H9 (cell line): ENCODE measurements around the gene VIPR2. TPM values are rescaled to one million over a fixed set of nuclear protein-coding genes. Genes with fewer than 3 reads are reported as not detected.

Experiments used
- DNase-seq: peaks from one replicate; pipeline ENCODE4 v3.0.0-alpha.2; 2017
- H2AFZ ChIP-seq: one replicate; pipeline ENCODE4 v1.6.1; 2013; ENCODE audit warnings: mild to moderate bottlenecking, low read length, control low read depth, moderate library complexity
- H2AK5ac ChIP-seq: 2 replicates; pipeline ENCODE4 v1.6.1; 2013; ENCODE audit warnings: low read length, control low read depth, mixed read lengths; ENCODE audit not compliant: insufficient read length
- H2BK120ac ChIP-seq: one replicate; pipeline ENCODE4 v1.6.1; 2013; ENCODE audit warnings: low read depth, mild to moderate bottlenecking, low read length, control low read depth, inconsistent platforms; ENCODE audit not compliant: poor library complexity, severe bottlenecking
- H2BK12ac ChIP-seq: 2 replicates; pipeline ENCODE4 v1.6.1; 2013; ENCODE audit warnings: low read length, control low read depth, mixed read lengths, low read depth; ENCODE audit not compliant: insufficient read length
- H2BK15ac ChIP-seq: 2 replicates; pipeline ENCODE4 v1.6.1; 2013; ENCODE audit warnings: low read depth, low read length, control low read depth
- H2BK20ac ChIP-seq: one replicate; pipeline ENCODE4 v1.6.1; 2013; ENCODE audit warnings: low read depth, mild to moderate bottlenecking, low read length, control low read depth, inconsistent platforms; ENCODE audit not compliant: poor library complexity, severe bottlenecking
- H2BK5ac ChIP-seq: 2 replicates; pipeline ENCODE4 v1.6.1; 2013; ENCODE audit warnings: low read length, control low read depth, mixed read lengths; ENCODE audit not compliant: insufficient read length
- H3K14ac ChIP-seq: 2 replicates; pipeline ENCODE4 v1.6.1; 2013; ENCODE audit warnings: low read length, control low read depth; ENCODE audit not compliant: insufficient read depth
- H3K18ac ChIP-seq: 2 replicates; pipeline ENCODE4 v1.6.1; 2013; ENCODE audit warnings: low read depth, mild to moderate bottlenecking, mixed read lengths, low read length, control low read depth; ENCODE audit not compliant: insufficient read length
- H3K23ac ChIP-seq: 2 replicates; pipeline ENCODE4 v1.6.1; 2013; ENCODE audit warnings: low read length, control low read depth, mixed read lengths, low read depth; ENCODE audit not compliant: insufficient read length
- H3K23me2 ChIP-seq: 2 replicates; pipeline ENCODE4 v1.6.1; 2013; ENCODE audit warnings: low read depth, mild to moderate bottlenecking, mixed read lengths, low read length, control low read depth; ENCODE audit not compliant: insufficient read length, poor library complexity, severe bottlenecking
- H3K27ac ChIP-seq: 2 replicates; pipeline ENCODE4 v1.5.1; 2013; ENCODE audit warnings: low read length, control low read depth, mixed read lengths, low read depth; ENCODE audit not compliant: insufficient read length
- H3K27me3 ChIP-seq: 2 replicates; pipeline ENCODE4 v1.6.1; 2013; ENCODE audit warnings: low read length, control low read depth, inconsistent platforms; ENCODE audit not compliant: insufficient read depth
- H3K4ac ChIP-seq: 2 replicates; pipeline ENCODE4 v1.6.1; 2013; ENCODE audit warnings: low read depth, mild to moderate bottlenecking, control low read depth, inconsistent platforms, low read length, moderate library complexity
- H3K4me1 ChIP-seq: 2 replicates; pipeline ENCODE4 v1.6.1; 2013; ENCODE audit warnings: low read length, control low read depth, inconsistent platforms; ENCODE audit not compliant: insufficient read depth
- H3K4me2 ChIP-seq: 2 replicates; pipeline ENCODE4 v1.6.1; 2013; ENCODE audit warnings: low read length, control low read depth, mixed read lengths; ENCODE audit not compliant: insufficient read length, insufficient read depth
- H3K56ac ChIP-seq: 2 replicates; pipeline ENCODE4 v1.6.1; 2013; ENCODE audit warnings: low read depth, mild to moderate bottlenecking, mixed read lengths, low read length, control low read depth; ENCODE audit not compliant: insufficient read length
- H3K79me1 ChIP-seq: 2 replicates; pipeline ENCODE4 v1.6.1; 2013; ENCODE audit warnings: low read depth, mild to moderate bottlenecking, moderate library complexity, low read length, control low read depth, inconsistent platforms; ENCODE audit not compliant: insufficient read depth, poor library complexity, severe bottlenecking
- H3K79me2 ChIP-seq: 2 replicates; pipeline ENCODE4 v1.6.1; 2013; ENCODE audit warnings: low read length, control low read depth, inconsistent platforms; ENCODE audit not compliant: insufficient read depth
- H3K9ac ChIP-seq: 2 replicates; pipeline ENCODE4 v1.6.1; 2013; ENCODE audit warnings: low read length, control low read depth, mixed read lengths; ENCODE audit not compliant: insufficient read length; ENCODE audit errors: extremely low read depth
- H3K9me3 ChIP-seq: one replicate; pipeline ENCODE4 v1.6.1; 2013; ENCODE audit warnings: low read depth, low read length, inconsistent platforms; ENCODE audit not compliant: control insufficient read depth
- H3T11ph ChIP-seq: one replicate; pipeline ENCODE4 v1.6.1; 2013; ENCODE audit warnings: mild to moderate bottlenecking, low read length, control low read depth, inconsistent platforms
- H4K20me1 ChIP-seq: one replicate; pipeline ENCODE4 v1.6.1; 2013; ENCODE audit not compliant: control insufficient read depth, insufficient read length, insufficient read depth
- H4K5ac ChIP-seq: 2 replicates; pipeline ENCODE4 v1.6.1; 2013; ENCODE audit warnings: low read depth, mild to moderate bottlenecking, mixed read lengths, low read length, control low read depth; ENCODE audit not compliant: insufficient read length
- H4K8ac ChIP-seq: replicated peaks from 2 replicates; pipeline ENCODE4 v1.6.1; 2013; ENCODE audit warnings: low read length, control low read depth, mixed read lengths, low read depth; ENCODE audit not compliant: insufficient read length
- H4K91ac ChIP-seq: 2 replicates; pipeline ENCODE4 v1.6.1; 2013; ENCODE audit warnings: low read depth, mild to moderate bottlenecking, moderate library complexity, mixed read lengths, low read length, control low read depth; ENCODE audit not compliant: insufficient read length
- H3K27ac Mint-ChIP-seq, 3 experiments: 2 replicates in 2 of 3; 3 replicates in 1 of 3; pipeline ENCODE4 v1.8.0; 2020 to 2021; ENCODE audit warnings: mixed read lengths in 3 of 3, mild to moderate bottlenecking in 1 of 3, moderate library complexity in 1 of 3
- H3K27me3 Mint-ChIP-seq: 2 replicates; pipeline ENCODE4 v1.8.0; 2021; ENCODE audit warnings: low read depth, mild to moderate bottlenecking, moderate library complexity, mixed read lengths
- H3K36me3 Mint-ChIP-seq, 3 experiments: 2 replicates in 2 of 3; 3 replicates in 1 of 3; pipeline ENCODE4 v1.8.0; 2020 to 2021; ENCODE audit warnings: low read depth in 3 of 3, mixed read lengths in 3 of 3; ENCODE audit not compliant: insufficient read depth in 1 of 3
- H3K4me1 Mint-ChIP-seq, 2 experiments: 2 replicates each; pipeline ENCODE4 v1.8.0; 2020; ENCODE audit warnings: mixed read lengths in 2 of 2
- H3K4me3 Mint-ChIP-seq, 2 experiments: 2 replicates in 1 of 2; 3 replicates in 1 of 2; pipeline ENCODE4 v1.8.0; 2020 to 2021; ENCODE audit warnings: mild to moderate bottlenecking in 2 of 2, mixed read lengths in 2 of 2, moderate library complexity in 1 of 2
- H3K9me3 Mint-ChIP-seq, 2 experiments: 2 replicates in 1 of 2; 3 replicates in 1 of 2; pipeline ENCODE4 v1.8.0; 2020; ENCODE audit warnings: mild to moderate bottlenecking in 2 of 2, mixed read lengths in 2 of 2, moderate library complexity in 1 of 2
- CTCF ChIP-seq: fragments of 200-600 bp; sonication (generic); conservative IDR thresholded peaks from 3 replicates; pipeline ENCODE4 v1.8.0; 2021; ENCODE audit warnings: antibody characterized with exemption, mild to moderate bottlenecking
- WGBS: extraction: QIAGEN DNeasy Blood & Tissue Kit; methylation state at CpG from one replicate; pipeline ENCODE4 v1.1.7; 2013; ENCODE audit warnings: missing lambda C conversion rate, low lambda C conversion rate, mixed read lengths; ENCODE audit not compliant: insufficient read length; ENCODE audit errors: extremely low coverage; 5-methylcytosine and 5-hydroxymethylcytosine counted together
- total RNA-seq: library from RNA; stranded (reverse); gene quantifications from 2 replicates; pipeline ENCODE4 v1.2.1, GENCODE V29; 2021

VIPR2 gene
- total RNA-seq, 1 experiment from 2014 or later, result 1.6 TPM

- H3K79me2 ChIP-seq, result no peaks in the 10 kb centered on the region
- no peak overlapping the region for H2AFZ ChIP-seq
- H2BK12ac ChIP-seq, result no peak overlapping the region
- no peaks in the 10 kb centered on the region for H3K23me2 ChIP-seq
- no peak overlapping the region for H3K9ac ChIP-seq
- no peak overlapping the region for H3K23ac ChIP-seq
- Mint-ChIP-seq H3K27ac (no peak overlapping the region), H3K27me3 (peaks cover 7% of the 10 kb centered on the region), H3K4me3 (no peak overlapping the region), H3K9me3 (peaks cover 8 to 64% of the 10 kb centered on the region in 2 experiments), H3K36me3 (peaks cover 0 to 15% (median 0%) of the 10 kb centered on the region in 3 experiments; a peak in 3 of 7 replicates), H3K4me1 (no peaks in the 10 kb centered on the region)
- H3K79me1 ChIP-seq, result no peaks in the 10 kb centered on the region
- no peak overlapping the region for H3K4me2 ChIP-seq
- no peak overlapping the region for H4K5ac ChIP-seq
- no peak for DNase-seq
- no peak overlapping the region for H3K27ac ChIP-seq
- no peak overlapping the region for H4K8ac ChIP-seq
- no peak for TF ChIP-seq CTCF
- H3K18ac ChIP-seq, result no peak overlapping the region
- peaks cover 2% of the 10 kb centered on the region for H4K20me1 ChIP-seq
- H3K14ac ChIP-seq, result no peak overlapping the region
- no peak overlapping the region for H2AK5ac ChIP-seq
- H3T11ph ChIP-seq, result no peak overlapping the region
- no peak overlapping the region for H2BK20ac ChIP-seq
- no peak overlapping the region for H2BK5ac ChIP-seq
- H3K4ac ChIP-seq, result no peak overlapping the region
- H4K91ac ChIP-seq, result no peak overlapping the region
- no peak overlapping the region for H2BK120ac ChIP-seq
- no CpG with 5 or more reads among the region's 17 CpGs for WGBS
- H3K27me3 ChIP-seq, result no peaks in the 10 kb centered on the region
- no peak overlapping the region for H2BK15ac ChIP-seq
- no peaks in the 10 kb centered on the region for H3K4me1 ChIP-seq
- H3K9me3 ChIP-seq, result no peaks in the 10 kb centered on the region
- no peak overlapping the region for H3K56ac ChIP-seq
Observed at GRCh38 chr7:159169391-159169790, 24.7 kb upstream of the VIPR2 start.
